ENCODE measurements around the gene GRB7. TPM values are rescaled to one million over a fixed set of nuclear protein-coding genes. Genes with fewer than 3 reads are reported as not detected.

Gene GRB7
- total RNA-seq, 2 experiments from 2014 or later, result 1.2 TPM; not detected in 1

DNA sequence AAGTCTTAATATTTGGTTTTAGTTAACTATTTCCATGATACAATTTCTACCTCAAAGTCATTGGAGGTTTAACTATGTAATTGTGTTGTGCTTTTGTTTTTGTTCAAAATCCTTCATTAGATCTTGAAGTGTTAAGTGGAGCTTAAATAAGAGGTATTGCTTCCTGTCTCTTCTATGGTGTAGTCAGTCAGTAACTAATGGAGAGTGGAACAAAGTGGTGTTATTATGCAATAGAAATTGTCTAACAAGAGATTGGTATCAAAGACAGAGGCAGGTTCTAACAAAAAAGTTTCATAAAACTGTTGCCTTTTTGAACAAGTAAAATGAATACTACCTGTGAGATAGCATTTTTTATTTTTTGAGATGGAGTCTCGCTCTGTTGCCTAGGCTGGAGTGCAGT lies 45.2 kb downstream of the GRB7 start:
- no peak for ATAC-seq
- TF ChIP-seq, protein P1, sequence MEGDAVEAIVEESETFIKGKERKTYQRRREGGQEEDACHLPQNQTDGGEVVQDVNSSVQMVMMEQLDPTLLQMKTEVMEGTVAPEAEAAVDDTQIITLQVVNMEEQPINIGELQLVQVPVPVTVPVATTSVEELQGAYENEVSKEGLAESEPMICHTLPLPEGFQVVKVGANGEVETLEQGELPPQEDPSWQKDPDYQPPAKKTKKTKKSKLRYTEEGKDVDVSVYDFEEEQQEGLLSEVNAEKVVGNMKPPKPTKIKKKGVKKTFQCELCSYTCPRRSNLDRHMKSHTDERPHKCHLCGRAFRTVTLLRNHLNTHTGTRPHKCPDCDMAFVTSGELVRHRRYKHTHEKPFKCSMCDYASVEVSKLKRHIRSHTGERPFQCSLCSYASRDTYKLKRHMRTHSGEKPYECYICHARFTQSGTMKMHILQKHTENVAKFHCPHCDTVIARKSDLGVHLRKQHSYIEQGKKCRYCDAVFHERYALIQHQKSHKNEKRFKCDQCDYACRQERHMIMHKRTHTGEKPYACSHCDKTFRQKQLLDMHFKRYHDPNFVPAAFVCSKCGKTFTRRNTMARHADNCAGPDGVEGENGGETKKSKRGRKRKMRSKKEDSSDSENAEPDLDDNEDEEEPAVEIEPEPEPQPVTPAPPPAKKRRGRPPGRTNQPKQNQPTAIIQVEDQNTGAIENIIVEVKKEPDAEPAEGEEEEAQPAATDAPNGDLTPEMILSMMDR (IDR thresholded peaks at IDR 0.05), result no peak
- no peaks in the 10 kb centered on the region for H3K9me3 Mint-ChIP-seq
- CTCF ChIA-PET, result no interaction called here
- POLR2A ChIA-PET, result interaction anchor here (0.7 to 1.6 kb wide), 2 partner anchors 13 to 199 kb away, joined by 4 to 6 read pairs; no protein-coding TSS in a partner anchor
- no peaks in the 10 kb centered on the region for H3K27me3 Mint-ChIP-seq
- H3K27ac Mint-ChIP-seq, result peak overlapping the region; percentile 14
- H3K4me3 Mint-ChIP-seq, result no peak overlapping the region
- H3K4me1 Mint-ChIP-seq (ENCODE audit: low read depth), result peaks cover 64% of the 10 kb centered on the region
- H3K36me3 Mint-ChIP-seq (ENCODE audit: low read depth), result peaks cover 59% of the 10 kb centered on the region
- intact Hi-C loops (cut with micrococcal nuclease), result no loop called here
- DNase-seq, result no peak

- Mint-ChIP-seq H3K27ac (no peak overlapping the region), H3K9me3 (no peaks in the 10 kb centered on the region), H3K27me3 (no peaks in the 10 kb centered on the region), H3K4me1 (ENCODE audit: low read depth) (peaks cover 55% of the 10 kb centered on the region), H3K4me3 (no peak overlapping the region), H3K36me3 (ENCODE audit: low read depth) (peaks cover 66% of the 10 kb centered on the region)
- TF ChIP-seq, protein P1 (IDR thresholded peaks at IDR 0.05), result no peak
- ATAC-seq, result no peak
- POLR2A ChIA-PET, result interaction anchor here (1.1 kb wide), 1 partner anchor 15 kb away, joined by 3 read pairs; no protein-coding TSS in a partner anchor
- DNase-seq, result no peak
- intact Hi-C loops (cut with micrococcal nuclease), result no loop called here
- CTCF ChIA-PET, result interaction anchor here (0.9 to 1.7 kb wide), 4 partner anchors 9 to 33 kb away, joined by 3 to 4 read pairs (median 4); no protein-coding TSS in a partner anchor
Measured at GRCh38 chr17:39787041-39787440, 49.3 kb downstream of the GRB7 start.

GRCh38 chr17:39787743-39788484 lies 50.2 kb downstream of the GRB7 start:
- H3K9me3 Mint-ChIP-seq, result no peaks in the 10 kb centered on the region
- H3K27ac Mint-ChIP-seq, result peak overlapping the region; percentile 30
- no peak overlapping the region for H3K4me3 Mint-ChIP-seq
- no peaks in the 10 kb centered on the region for H3K27me3 Mint-ChIP-seq
- peaks cover 66% of the 10 kb centered on the region for H3K36me3 Mint-ChIP-seq (ENCODE audit: low read depth)
- intact Hi-C loops (cut with micrococcal nuclease), result no loop called here
- POLR2A ChIA-PET, result interaction anchor here (0.6 kb wide), 1 partner anchor 11 kb away, joined by 3 read pairs; no protein-coding TSS in a partner anchor
- H3K4me1 Mint-ChIP-seq (ENCODE audit: low read depth), result peaks cover 55% of the 10 kb centered on the region
- ATAC-seq (no peak), DNase-seq (no peak)
- TF ChIP-seq, protein P1 (IDR thresholded peaks at IDR 0.05), result no peak
- CTCF ChIA-PET, result interaction anchor here (1.1 to 1.5 kb wide), 3 partner anchors 32 to 46 kb away, joined by 3 to 4 read pairs (median 3); no protein-coding TSS in a partner anchor

- intact Hi-C loops (cut with micrococcal nuclease), result loop anchor here (5.0 kb wide), 2 partner anchors 34 to 51 kb away; no protein-coding TSS in a partner anchor
- ATAC-seq (peak; percentile 77), DNase-seq (peak; percentile 78)
- peaks cover 66% of the 10 kb centered on the region for H3K4me1 Mint-ChIP-seq (ENCODE audit: low read depth)
- TF ChIP-seq, protein P1 (IDR thresholded peaks at IDR 0.05), result no peak
- peak overlapping the region; percentile 10 for H3K4me3 Mint-ChIP-seq
- no peaks in the 10 kb centered on the region for H3K27me3 Mint-ChIP-seq
- peak overlapping the region; percentile 84 for H3K27ac Mint-ChIP-seq
- H3K9me3 Mint-ChIP-seq, result no peaks in the 10 kb centered on the region
- ChIA-PET POLR2A (interaction anchor here (0.9 to 5.2 kb wide), 9 partner anchors 10 to 72 kb away, joined by 3 to 21 read pairs (median 6); no protein-coding TSS in a partner anchor), CTCF (interaction anchor here (1.0 to 3.2 kb wide), 7 partner anchors 12 to 61 kb away, joined by 3 to 14 read pairs (median 6); partner anchors contain the start of gene MIEN1)
- peaks cover 54% of the 10 kb centered on the region for H3K36me3 Mint-ChIP-seq (ENCODE audit: low read depth)
Measured at GRCh38 chr17:39791111-39791992, 53.6 kb downstream of the GRB7 start.
